H1 (cell line): ENCODE measurements around the gene PBX3. TPM values are rescaled to one million over a fixed set of nuclear protein-coding genes. Genes with fewer than 3 reads are reported as not detected.

ENCODE experiments used
- CTCF ChIA-PET: fragments of 300-600 bp; sonication (Branson Sonifier 250); formaldehyde crosslinking; loops from one replicate; lab custom pipeline; 2021; ENCODE audit not compliant: partially characterized antibody; lab: Charles Lee
- POLR2A ChIA-PET: fragments of 300-600 bp; sonication (Branson Sonifier 250); formaldehyde crosslinking; loops from one replicate; lab custom pipeline; 2021; ENCODE audit warnings: inconsistent platforms; ENCODE audit not compliant: partially characterized antibody; lab: Charles Lee
- DNase-seq, 2 experiments: peaks; one replicate each; pipeline versions ENCODE4 v3.0.0 to v3.0.0-alpha.2; 2010 to 2022; ENCODE audit warnings: low spot score in 2 of 2, low read depth in 1 of 2, mixed read lengths in 1 of 2
- FAIRE-seq: peaks from 2 replicates; lab custom pipeline; 2011; peaks lifted over from hg19 to GRCh38; lab: Jason Lieb, UNC
- H2AFZ ChIP-seq: 2 replicates; pipeline ENCODE4 v1.8.1; 2012; ENCODE audit warnings: low read length, inconsistent platforms
- H2AK5ac ChIP-seq: 2 replicates; pipeline ENCODE4 v1.6.1; 2013; ENCODE audit warnings: low read depth, low read length
- H2BK120ac ChIP-seq: replicated peaks from 2 replicates; pipeline ENCODE3; 2013; ENCODE audit warnings: low read depth, low read length, inconsistent platforms
- H2BK12ac ChIP-seq: 2 replicates; pipeline ENCODE4 v1.6.1; 2013; ENCODE audit warnings: low read depth, low read length
- H2BK15ac ChIP-seq: 2 replicates; pipeline ENCODE4 v1.6.1; 2013; ENCODE audit warnings: low read length
- H2BK20ac ChIP-seq: 2 replicates; pipeline ENCODE4 v1.6.1; 2013; ENCODE audit warnings: low read length
- H2BK5ac ChIP-seq: 2 replicates; pipeline ENCODE4 v1.6.1; 2013; ENCODE audit warnings: low read depth, low read length
- H3K14ac ChIP-seq: 2 replicates; pipeline ENCODE4 v1.6.1; 2013; ENCODE audit warnings: inconsistent platforms; ENCODE audit not compliant: insufficient read length
- H3K18ac ChIP-seq: 2 replicates; pipeline ENCODE4 v1.6.1; 2013; ENCODE audit warnings: low read length; ENCODE audit errors: extremely low read depth
- H3K23ac ChIP-seq: 2 replicates; pipeline ENCODE4 v1.6.1; 2013; ENCODE audit warnings: inconsistent platforms; ENCODE audit not compliant: insufficient read length
- H3K23me2 ChIP-seq: 2 replicates; pipeline ENCODE4 v1.6.1; 2013; ENCODE audit warnings: low read depth, low read length
- H3K27ac ChIP-seq: 2 replicates; pipeline ENCODE4 v1.6.1; 2011; ENCODE audit warnings: low read depth, low read length, inconsistent platforms
- H3K27me3 ChIP-seq, 4 experiments: replicated peaks in 1 of 4; 1 replicate in 1 of 4; 2 replicates in 3 of 4; pipeline versions ENCODE4 v1.6.1 to v1.8.1; 2011 to 2013; ENCODE audit warnings: low read length in 3 of 4, mild to moderate bottlenecking in 3 of 4, inconsistent platforms in 2 of 4, mixed read lengths in 2 of 4, moderate library complexity in 1 of 4; ENCODE audit not compliant: control insufficient read depth in 3 of 4, insufficient read depth in 3 of 4; ENCODE audit errors: extremely low read depth in 1 of 4
- H3K36me3 ChIP-seq, 4 experiments: 2 replicates each; pipeline versions ENCODE4 v1.6.1 to v1.8.1; 2011 to 2013; ENCODE audit warnings: mild to moderate bottlenecking in 4 of 4, low read length in 3 of 4, moderate library complexity in 2 of 4, control low read depth in 1 of 4, inconsistent platforms in 1 of 4; ENCODE audit not compliant: insufficient read depth in 4 of 4, control insufficient read depth in 2 of 4
- H3K4ac ChIP-seq: replicated peaks from 2 replicates; pipeline ENCODE3; 2013; ENCODE audit warnings: low read length, low read depth, mixed read lengths, inconsistent platforms; ENCODE audit not compliant: insufficient read length
- H3K4me1 ChIP-seq, 4 experiments: replicated peaks in 1 of 4; 1 replicate in 1 of 4; 2 replicates in 3 of 4; pipeline versions ENCODE4 v1.6.1 to v1.8.1; 2011 to 2013; ENCODE audit warnings: low read length in 3 of 4, inconsistent platforms in 2 of 4, mixed read lengths in 1 of 4; ENCODE audit not compliant: insufficient read depth in 4 of 4, control insufficient read depth in 3 of 4
- H3K4me2 ChIP-seq, 2 experiments: 2 replicates each; pipeline versions ENCODE4 v1.6.1 to v1.8.1; 2011 to 2013; ENCODE audit warnings: low read depth in 2 of 2, low read length in 2 of 2, control low read depth in 1 of 2, inconsistent platforms in 1 of 2, mild to moderate bottlenecking in 1 of 2; ENCODE audit not compliant: insufficient read depth in 1 of 2
- H3K4me3 ChIP-seq, 4 experiments: fragments of 200-600, 300-600 bp in 1 of 4; sonication (generic), shearing (Covaris generic), sonication (Bioruptor Twin) in 1 of 4; 2 replicates each; pipeline versions ENCODE4 v1.5.1 to v1.8.1; 2011 to 2016; ENCODE audit warnings: low read length in 4 of 4, low read depth in 3 of 4, control low read depth in 2 of 4, inconsistent platforms in 2 of 4, mild to moderate bottlenecking in 2 of 4, mixed read lengths in 1 of 4, moderate library complexity in 1 of 4; ENCODE audit not compliant: insufficient read depth in 2 of 4; ENCODE audit errors: extremely low read depth in 1 of 4
- H3K56ac ChIP-seq: replicated peaks from 2 replicates; pipeline ENCODE3; 2013; ENCODE audit warnings: low read depth, mild to moderate bottlenecking, mixed read lengths, low read length, inconsistent platforms; ENCODE audit not compliant: insufficient read length
- H3K79me1 ChIP-seq: 2 replicates; pipeline ENCODE4 v1.6.1; 2013; ENCODE audit warnings: low read depth, low read length, control low read depth
- H3K79me2 ChIP-seq, 2 experiments: 2 replicates each; pipeline versions ENCODE4 v1.6.1 to v1.8.1; 2012 to 2013; ENCODE audit warnings: low read length in 2 of 2, mild to moderate bottlenecking in 2 of 2, inconsistent platforms in 1 of 2; ENCODE audit not compliant: insufficient read depth in 2 of 2, control insufficient read depth in 1 of 2
- H3K9ac ChIP-seq, 4 experiments: replicated peaks in 1 of 4; 1 replicate in 1 of 4; 2 replicates in 3 of 4; pipeline versions ENCODE4 v1.6.1 to v1.8.1; 2011 to 2013; ENCODE audit warnings: low read depth in 3 of 4, low read length in 3 of 4, control low read depth in 2 of 4, mild to moderate bottlenecking in 2 of 4, moderate library complexity in 2 of 4, inconsistent platforms in 1 of 4; ENCODE audit errors: extremely low read depth in 1 of 4
- H3K9me3 ChIP-seq, 2 experiments: 2 replicates each; pipeline versions ENCODE4 v1.6.1 to v1.8.1; 2012 to 2013; ENCODE audit warnings: mild to moderate bottlenecking in 2 of 2, moderate library complexity in 2 of 2, control low read depth in 1 of 2, inconsistent platforms in 1 of 2, low read depth in 1 of 2, low read length in 1 of 2, mixed read lengths in 1 of 2; ENCODE audit not compliant: insufficient read depth in 2 of 2
- H4K20me1 ChIP-seq, 2 experiments: replicated peaks in 1 of 2; 2 replicates each; pipeline versions ENCODE3 to v1.8.1; 2011 to 2013; ENCODE audit warnings: inconsistent platforms in 2 of 2, low read length in 2 of 2, mild to moderate bottlenecking in 1 of 2; ENCODE audit not compliant: insufficient read depth in 2 of 2, control insufficient read depth in 1 of 2
- H4K5ac ChIP-seq: 2 replicates; pipeline ENCODE4 v1.6.1; 2013; ENCODE audit warnings: low read length, low read depth, mixed read lengths, inconsistent platforms; ENCODE audit not compliant: insufficient read length
- H4K8ac ChIP-seq: 2 replicates; pipeline ENCODE4 v1.8.0; 2013; ENCODE audit warnings: mild to moderate bottlenecking, moderate library complexity, low read length, inconsistent platforms; ENCODE audit not compliant: insufficient read depth; ENCODE audit errors: extremely low read depth
- H4K91ac ChIP-seq: replicated peaks from 2 replicates; pipeline ENCODE3; 2013; ENCODE audit warnings: low read length, mixed read lengths, inconsistent platforms; ENCODE audit not compliant: insufficient read length
- ATF3 ChIP-seq: IDR thresholded peaks from 2 replicates; pipeline ENCODE4 v1.6.1; 2011; ENCODE audit warnings: low read depth, mild to moderate bottlenecking, low read length; ENCODE audit not compliant: insufficient read depth
- BACH1 ChIP-seq: IDR thresholded peaks from 2 replicates; pipeline ENCODE4 v1.6.1; 2012; ENCODE audit warnings: low read length, improper control_type of control experiment
- BCL11A ChIP-seq, 2 experiments: IDR thresholded peaks; one replicate each; pipeline ENCODE4 v1.6.1; 2011; ENCODE audit warnings: low read depth in 2 of 2, low read length in 2 of 2, mild to moderate bottlenecking in 2 of 2
- FOSL1 ChIP-seq: IDR thresholded peaks from 2 replicates; pipeline ENCODE4 v1.6.1; 2011; ENCODE audit warnings: mild to moderate bottlenecking, low read depth, low read length, moderate library complexity; ENCODE audit not compliant: insufficient read depth
- GABPA ChIP-seq: IDR thresholded peaks from 2 replicates; pipeline ENCODE4 v1.6.1; 2011; ENCODE audit warnings: mild to moderate bottlenecking, low read length, moderate library complexity, borderline replicate concordance; ENCODE audit not compliant: insufficient read depth
- JUND ChIP-seq: IDR thresholded peaks from 2 replicates; pipeline ENCODE4 v1.6.1; 2011; ENCODE audit warnings: mild to moderate bottlenecking, improper control_type of control experiment, low read length
- KDM5A ChIP-seq: fragments of 200-600 bp; IDR thresholded peaks from 2 replicates; pipeline ENCODE4 v1.7.1; 2012; ENCODE audit warnings: mild to moderate bottlenecking, low read length, inconsistent platforms, mixed read lengths
- NRF1 ChIP-seq: IDR thresholded peaks from 2 replicates; pipeline ENCODE4 v1.6.1; 2011; ENCODE audit warnings: mild to moderate bottlenecking, low read depth, low read length, improper control_type of control experiment
- PHF8 ChIP-seq: fragments of 200-600 bp; sonication (generic); conservative IDR thresholded peaks from 2 replicates; pipeline ENCODE4 v1.7.1; 2012; ENCODE audit warnings: low read depth, mild to moderate bottlenecking, inconsistent platforms, low read length, moderate library complexity
- RNF2 ChIP-seq: fragments of 200-900, 300-1000 bp; sonication (generic); IDR thresholded peaks from 2 replicates; pipeline ENCODE4 v1.7.1; 2016; ENCODE audit warnings: borderline replicate concordance, low read depth, mild to moderate bottlenecking, antibody characterized with exemption, low read length; ENCODE audit not compliant: poor library complexity, severe bottlenecking; ENCODE audit errors: missing control alignments
- SAP30 ChIP-seq: fragments of 300-600 bp; sonication (generic); IDR thresholded peaks from 2 replicates; pipeline ENCODE4 v1.7.1; 2012; ENCODE audit warnings: low read length, moderate library complexity, mild to moderate bottlenecking, inconsistent platforms; ENCODE audit not compliant: insufficient read depth, insufficient replicate concordance
- SP2 ChIP-seq: IDR thresholded peaks from 2 replicates; pipeline ENCODE4 v1.6.1; 2012; ENCODE audit warnings: mild to moderate bottlenecking, low read length, inconsistent platforms
- WGBS, 2 experiments: shearing (Covaris generic) in 1 of 2; methylation state at CpG; one replicate each; pipeline versions ENCODE4 v1.1.6 to v1.1.7; 2013 to 2015; ENCODE audit warnings: low lambda C conversion rate in 2 of 2, mixed read lengths in 2 of 2, inconsistent platforms in 1 of 2, low coverage in 1 of 2, missing lambda C conversion rate in 1 of 2; ENCODE audit not compliant: insufficient replicate concordance in 2 of 2, insufficient coverage in 1 of 2, insufficient read length in 1 of 2; ENCODE audit errors: extremely low coverage in 1 of 2, missing lambda C conversion rate in 1 of 2; 5-methylcytosine and 5-hydroxymethylcytosine counted together
- polyA plus RNA-seq, 7 experiments: library from polyadenylated mRNA; depleted of rRNA in 3 of 7; stranded (reverse) in 5 of 7; unstranded in 2 of 7; fragments of >200 nt in 5 of 7; fragments of 200-250 nt in 2 of 7; gene quantifications; 1 replicate in 5 of 7; 2 replicates in 1 of 7; 4 replicates in 1 of 7; pipeline versions ENCODE4 v1.2.1 to v1.2.3, GENCODE V29; 2011 to 2013; ENCODE audit warnings: missing spikeins in 2 of 7, mixed read lengths in 2 of 7
- total RNA-seq: library from RNA; stranded (reverse); fragmentation: NEBNext Ultra II Directional; extraction: Animal tissue kit (Norgen Biotek cat#: 25700); gene quantifications from 2 replicates; pipeline ENCODE4 v1.2.1, GENCODE V29; 2021

Gene PBX3
- total and polyA plus RNA-seq, 2 of the 8 experiments (the other 6 are each of a cell fraction or from before 2014, with no cell fraction given), result 22.7 to 44.3 TPM

GRCh38 chr9:125989524-125990180 lies 242.5 kb downstream of the PBX3 start:
- Histone ChIP-seq H3K79me2 (no peaks in the 10 kb centered on the region), H3K23ac (no peak overlapping the region), H3K14ac (no peak overlapping the region), H2BK12ac (no peak overlapping the region; the same call in 1 of the 2 replicates), H3K23me2 (peaks cover 7% of the 10 kb centered on the region; the same call in 1 of the 2 replicates), H2AK5ac (no peak overlapping the region), H4K91ac (no peak overlapping the region), H2BK20ac (no peak overlapping the region), H4K5ac (no peak overlapping the region), H4K8ac (no peak overlapping the region; the same call in 1 of the 2 replicates), H3K9me3 (no peaks in the 10 kb centered on the region), H3K4me1 (no peaks in the 10 kb centered on the region), H3K27me3 (no peaks in the 10 kb centered on the region; a peak in 1 of 7 replicates), H3K79me1 (no peaks in the 10 kb centered on the region), H2BK15ac (no peak overlapping the region), H3K27ac (no peak overlapping the region), H3K4me3 (no peak overlapping the region), H3K56ac (no peak overlapping the region), H2BK5ac (no peak overlapping the region), H3K9ac (no peak overlapping the region), H2AFZ (no peak overlapping the region), H4K20me1 (peaks cover 0 to 3% of the 10 kb centered on the region in 2 experiments), H3K18ac (no peak overlapping the region), H3K36me3 (no peaks in the 10 kb centered on the region), H3K4ac (no peak overlapping the region), H2BK120ac (no peak overlapping the region), H3K4me2 (no peak overlapping the region)
- DNase-seq, result no peak
- no peak for FAIRE-seq
- 89% methylated on average over 12 of the region's 12 CpGs; no CpG with 5 or more reads in 1 of the 2 experiments for WGBS, 2 experiments
- CTCF ChIA-PET, result interaction anchor here (1.1 kb wide), 1 partner anchor 19 kb away, joined by 3 read pairs; no protein-coding TSS in a partner anchor
- POLR2A ChIA-PET, result no interaction called here
- TF ChIP-seq NRF1 (no peak), JUND (no peak), ATF3 (no peak), PHF8 (no peak), BCL11A (IDR thresholded peaks at IDR 0.05; ENCODE audit: low read depth in 2 of 2, low read length in 2 of 2) (no peak), FOSL1 (no peak), BACH1 (no peak), SP2 (no peak), GABPA (no peak), KDM5A (no peak), RNF2 (no peak), SAP30 (no peak)
